K562 (cell line): ENCODE data around the gene NRP1. TPM values are rescaled to one million over a fixed set of nuclear protein-coding genes. Genes with fewer than 3 reads are reported as not detected.

Experiments
- ATAC-seq: fragments of 200-7000 bp; cut with Tn5 transposase; 3 replicates; pipeline ENCODE4 v1.9.1; 2020; ENCODE audit warnings: moderate library complexity
- BruUV-seq: library from RNA; stranded (reverse); fragments of 400-500 nt; replicated peaks from 2 replicates; lab custom pipeline; 2021; lab: Mats Ljungman, UMichigan
- CTCF ChIA-PET: fragments of 300-600 bp; formaldehyde crosslinking; extraction: SDS; loops from one replicate; lab custom pipeline; 2021; ENCODE audit warnings: low intra/inter-chr PET ratio; lab: Yijun Ruan, JAX
- POLR2A ChIA-PET: fragments of 300-600, 350-650 bp; sonication (Branson Sonifier 250); formaldehyde crosslinking; extraction: SDS; loops from one replicate; lab custom pipeline; 2021; ENCODE audit warnings: antibody characterized with exemption, inconsistent platforms; lab: Yijun Ruan, JAX
- DNase-seq, 4 experiments: peaks; one replicate each; pipeline versions ENCODE4 v3.0.0 to v3.0.0-alpha.2; 2011 to 2018; ENCODE audit warnings: low spot score in 3 of 4, mixed read lengths in 3 of 4; ENCODE audit errors: extremely low read depth in 1 of 4
- FAIRE-seq: peaks from 2 replicates; lab custom pipeline; 2011; peaks lifted over from hg19 to GRCh38; lab: Jason Lieb, UNC
- H2AFZ ChIP-seq: 2 replicates; pipeline ENCODE4 v1.6.0; 2011; ENCODE audit warnings: low read depth, low read length, control low read depth, inconsistent platforms
- H3K27ac ChIP-seq: fragments of 200-600 bp; 3 replicates; pipeline ENCODE4 v1.8.0; 2011; ENCODE audit warnings: low read depth, mild to moderate bottlenecking, control low read depth, inconsistent platforms, low read length, moderate library complexity, mixed read lengths; ENCODE audit errors: extremely low read depth
- H3K27me3 ChIP-seq, 2 experiments: fragments of 300-600 bp in 1 of 2; 2 replicates in 1 of 2; 3 replicates in 1 of 2; pipeline versions ENCODE4 v1.6.0 to v1.8.0; 2011; ENCODE audit warnings: inconsistent platforms in 2 of 2, low read length in 2 of 2, mild to moderate bottlenecking in 1 of 2, mixed read lengths in 1 of 2, moderate library complexity in 1 of 2; ENCODE audit not compliant: control insufficient read depth in 2 of 2, insufficient read depth in 2 of 2
- H3K36me3 ChIP-seq: fragments of 300-600 bp; 3 replicates; pipeline ENCODE4 v1.8.0; 2011; ENCODE audit warnings: mild to moderate bottlenecking, low read length, inconsistent platforms; ENCODE audit not compliant: control insufficient read depth, insufficient read depth
- H3K4me1 ChIP-seq, 2 experiments: fragments of 200-600 bp in 1 of 2; replicated peaks in 1 of 2; 2 replicates in 1 of 2; 3 replicates in 1 of 2; pipeline versions ENCODE4 v1.5.1 to v1.8.0; 2011; ENCODE audit warnings: inconsistent platforms in 2 of 2, low read length in 2 of 2, mild to moderate bottlenecking in 1 of 2, mixed read lengths in 1 of 2, moderate library complexity in 1 of 2; ENCODE audit not compliant: control insufficient read depth in 2 of 2, insufficient read depth in 2 of 2
- H3K4me2 ChIP-seq: 2 replicates; pipeline ENCODE4 v1.6.1; 2011; ENCODE audit warnings: low read length, control low read depth, inconsistent platforms, mixed read lengths; ENCODE audit not compliant: insufficient read depth
- H3K4me3 ChIP-seq: fragments of 200-600 bp; sonication (generic), shearing (Covaris generic); 2 replicates; pipeline ENCODE4 v1.5.1; 2016; ENCODE audit warnings: control low read depth, inconsistent platforms
- H3K79me2 ChIP-seq: fragments of 200-600 bp; 3 replicates; pipeline ENCODE4 v1.8.0; 2011; ENCODE audit warnings: low read length, inconsistent platforms; ENCODE audit not compliant: control insufficient read depth, insufficient read depth
- H3K9ac ChIP-seq, 2 experiments: 2 replicates each; pipeline versions ENCODE4 v1.6.0 to v1.6.1; 2011; ENCODE audit warnings: low read depth in 2 of 2, low read length in 2 of 2, control low read depth in 1 of 2, inconsistent platforms in 1 of 2, mild to moderate bottlenecking in 1 of 2, mixed read lengths in 1 of 2; ENCODE audit not compliant: insufficient read depth in 1 of 2
- H3K9me1 ChIP-seq: one replicate; pipeline ENCODE4 v1.6.0; 2011; ENCODE audit warnings: inconsistent platforms, mild to moderate bottlenecking, low read length, moderate library complexity; ENCODE audit not compliant: control insufficient read depth, insufficient read depth
- H3K9me3 ChIP-seq: replicated peaks from 2 replicates; pipeline ENCODE4 v1.5.1; 2011; ENCODE audit warnings: low read depth, low read length, inconsistent platforms; ENCODE audit not compliant: control insufficient read depth, insufficient read depth
- H4K20me1 ChIP-seq: replicated peaks from 2 replicates; pipeline ENCODE4 v1.6.1; 2011; ENCODE audit warnings: low read length, inconsistent platforms, mixed read lengths; ENCODE audit not compliant: control insufficient read depth, insufficient read depth
- CHCHD3 ChIP-seq: fragments of 250-450 bp; sonication (Bioruptor Pico); IDR thresholded peaks from 2 replicates; pipeline ENCODE4 v2.1.2; 2022; ENCODE audit warnings: mild to moderate bottlenecking
- ERF ChIP-seq: fragments of 450-650 bp; formaldehyde crosslinking; IDR thresholded peaks from 2 replicates; pipeline ENCODE4 v1.4.0; 2020; ENCODE audit warnings: mild to moderate bottlenecking, mixed read lengths
- TAF9B ChIP-seq: fragments of 450-650 bp; IDR thresholded peaks from 2 replicates; pipeline ENCODE4 v1.6.1; 2018; ENCODE audit warnings: mild to moderate bottlenecking; ENCODE audit not compliant: partially characterized antibody
- WGBS: fragments of 100-300 bp; shearing (Covaris generic); methylation state at CpG from one replicate; pipeline ENCODE4 v1.1.6; 2016; ENCODE audit warnings: low coverage, mixed read lengths; ENCODE audit not compliant: insufficient coverage; ENCODE audit errors: missing lambda C conversion rate; 5-methylcytosine and 5-hydroxymethylcytosine counted together
- in situ Hi-C: fragments of 300-500 bp; cut with MboI; formaldehyde crosslinking; loops from 4 replicates; pipeline ENCODE4 v1.15.0; 2018; ENCODE audit warnings: inconsistent platforms, mixed read lengths
- intact Hi-C: fragments of 100-400 bp; cut with micrococcal nuclease; formaldehyde crosslinking; loops from 2 replicates; pipeline ENCODE4 v1.14.2; 2022
- polyA plus RNA-seq, 8 experiments: library from polyadenylated mRNA; depleted of rRNA in 4 of 8; stranded (reverse) in 5 of 8; unstranded in 3 of 8; fragments of >200 nt; fragmentation: Nextera tagmentation in 2 of 8; fragmentation: Illumina TruSeq in 1 of 8; extraction: Ambion mirVana in 2 of 8; extraction: Trizol in 1 of 8; gene quantifications; 2 replicates each; pipeline versions ENCODE4 v1.2.1 to v1.2.3, GENCODE V29; 2011 to 2014; ENCODE audit warnings: inconsistent platforms in 1 of 8, missing spikeins in 1 of 8
- total RNA-seq, 7 experiments: library from RNA; depleted of rRNA in 6 of 7; stranded (reverse); fragments of >200 nt in 6 of 7; fragmentation: Illumina TruSeq in 2 of 7; extraction: Trizol in 2 of 7; gene quantifications; 2 replicates each; pipeline versions ENCODE4 v1.2.1 to v1.2.3, GENCODE V29; 2011 to 2021; ENCODE audit warnings: low replicate concordance in 1 of 7
- TF ChIP-seq, protein P1 (sequence below): fragments of 250-450 bp; sonication (Bioruptor Pico); IDR thresholded peaks from 2 replicates; pipeline ENCODE4 v1.5.0; 2021; ENCODE audit warnings: mild to moderate bottlenecking, moderate library complexity
- TF ChIP-seq, protein P2 (sequence below): fragments of 250-450 bp; sonication (Bioruptor Pico); IDR thresholded peaks from 2 replicates; pipeline ENCODE4 v1.5.0; 2021
- TF ChIP-seq, protein P3 (sequence below): fragments of 450-650 bp; formaldehyde crosslinking; IDR thresholded peaks from 2 replicates; pipeline ENCODE4 v1.4.0; 2022; ENCODE audit warnings: mild to moderate bottlenecking, moderate library complexity
- TF ChIP-seq, protein P4 (sequence below): fragments of 450-650 bp; formaldehyde crosslinking; IDR thresholded peaks from 2 replicates; pipeline ENCODE4 v1.4.0; 2020; ENCODE audit warnings: mild to moderate bottlenecking, moderate library complexity
- TF ChIP-seq, protein P5 (sequence below), 2 experiments: fragments of 450-650 bp; IDR thresholded peaks; 2 replicates each; pipeline ENCODE4 v1.6.1; 2018; ENCODE audit warnings: mild to moderate bottlenecking in 2 of 2, low read depth in 1 of 2; ENCODE audit not compliant: partially characterized antibody in 2 of 2

The NRP1 gene
- total and polyA plus RNA-seq, 9 of the 15 experiments (the other 6 are each of a cell fraction or from before 2014, with no cell fraction given) = 0.01 to 0.38 (median 0.04) TPM; not detected in 5

DNA sequence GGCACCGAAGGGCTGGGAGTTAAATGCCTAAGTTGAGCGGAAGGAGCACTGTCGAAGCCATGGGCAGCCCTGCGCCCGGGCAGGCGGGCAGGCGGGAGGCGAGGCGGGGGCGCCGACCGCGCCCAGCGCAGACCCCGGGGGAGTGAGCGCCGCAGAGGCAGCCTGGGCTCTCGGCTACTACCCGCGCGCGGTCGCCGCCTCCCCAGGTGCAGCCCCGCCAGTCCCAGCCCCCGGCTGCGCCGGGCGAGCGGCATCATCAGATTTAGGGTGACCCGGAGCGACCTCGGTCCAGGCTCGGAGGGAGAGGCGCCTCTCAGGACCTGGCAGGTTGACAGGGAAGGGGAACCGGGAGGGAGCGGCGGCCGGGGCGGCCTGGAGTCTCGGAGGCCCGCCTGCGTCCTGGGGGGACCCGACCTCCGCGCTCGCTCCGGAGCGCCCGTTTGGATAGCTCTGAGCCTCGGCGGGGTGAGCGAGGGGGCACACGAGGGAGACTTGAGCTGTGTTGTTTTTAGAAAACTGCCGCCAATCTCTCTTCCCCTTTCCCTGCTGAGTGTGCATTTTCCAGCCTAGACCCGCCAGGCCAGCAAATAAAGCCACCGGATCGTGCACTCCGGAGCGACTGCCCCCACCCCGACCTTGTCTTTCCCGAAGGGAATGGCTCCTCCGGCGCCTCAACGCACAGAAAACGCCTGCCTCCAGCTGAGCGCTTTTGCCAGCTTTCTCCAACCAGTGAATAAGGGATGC is 2.3 kb upstream of the NRP1 start:
- POLR2A ChIA-PET = no interaction called here
- FAIRE-seq (no peak), ATAC-seq (no peak), DNase-seq (no peak)
- in situ Hi-C loops = loop anchor here (10.0 to 25.0 kb wide), 2 partner anchors 1176 to 1298 kb away; no protein-coding TSS in a partner anchor
- intact Hi-C loops = no loop called here
- CTCF ChIA-PET = no interaction called here
- Histone ChIP-seq H3K9me3 (no peaks in the 10 kb centered on the region), H3K4me1 (peaks cover 0 to 11% of the 10 kb centered on the region in 2 experiments; a peak in 2 of 5 replicates), H3K36me3 (no peaks in the 10 kb centered on the region), H3K9me1 (no peaks in the 10 kb centered on the region), H4K20me1 (no peaks in the 10 kb centered on the region), H2AFZ (no peak overlapping the region), H3K4me2 (no peak overlapping the region), H3K4me3 (no peak overlapping the region), H3K27me3 (peaks cover 8 to 39% of the 10 kb centered on the region in 2 experiments; a peak in 3 of 5 replicates), H3K9ac (no peak overlapping the region), H3K79me2 (no peaks in the 10 kb centered on the region), H3K27ac (no peak overlapping the region)
- no TSS peak for BruUV-seq
- 7% methylated on average over 45 of the region's 67 CpGs for WGBS
- TF ChIP-seq, protein P1, sequence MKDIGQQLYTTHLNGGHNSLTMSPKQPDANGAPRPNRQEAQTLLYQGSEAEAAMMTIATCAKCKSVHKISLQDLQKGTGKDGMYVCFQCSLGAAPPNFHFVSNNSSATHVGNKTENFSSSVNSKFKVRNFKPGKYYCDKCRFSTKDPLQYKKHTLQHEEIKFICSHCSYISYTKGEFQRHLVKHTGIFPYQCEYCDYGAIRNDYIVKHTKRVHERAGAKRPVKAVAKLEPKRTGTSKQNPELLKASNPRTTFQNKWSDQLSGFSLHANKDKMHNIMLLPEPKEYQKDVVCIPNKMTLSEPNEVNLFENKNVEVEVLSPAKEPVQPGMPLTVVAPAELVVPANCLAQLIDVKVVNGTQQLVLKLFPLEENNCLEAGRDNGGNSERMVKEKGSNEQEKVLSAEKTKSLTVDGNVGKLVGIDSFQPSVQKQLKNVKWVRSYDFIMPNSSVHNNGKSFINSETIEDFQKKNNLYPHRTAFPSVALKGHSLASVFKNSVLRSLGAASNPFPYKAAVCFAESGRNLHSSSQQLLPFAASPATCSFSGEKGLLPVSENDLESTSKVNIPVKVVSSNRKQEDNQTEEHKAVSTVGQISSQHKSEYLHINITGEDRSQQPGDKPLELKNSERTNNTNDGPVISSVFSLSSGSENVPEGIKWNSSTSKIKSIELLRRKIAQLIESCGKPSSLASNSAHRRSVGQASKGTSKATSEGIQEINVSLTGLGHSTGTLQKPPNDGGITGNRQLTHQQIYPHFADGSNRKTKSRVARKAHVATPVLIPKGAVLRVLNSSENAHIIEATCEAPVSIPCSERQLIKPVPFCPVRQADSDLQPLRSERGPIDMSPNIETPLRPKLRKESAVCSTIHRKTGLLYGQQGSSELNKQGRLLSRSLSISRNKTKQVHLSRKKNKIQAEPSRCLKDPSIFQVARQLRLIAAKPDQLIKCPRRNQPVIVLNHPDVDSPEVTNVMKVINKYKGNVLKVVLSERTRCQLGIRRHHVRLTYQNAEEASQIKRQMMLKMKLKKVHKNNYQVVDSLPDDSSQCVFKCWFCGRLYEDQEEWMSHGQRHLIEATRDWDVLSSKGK (CRISPR knock-in tag) = no peak
- TF ChIP-seq, protein P2, sequence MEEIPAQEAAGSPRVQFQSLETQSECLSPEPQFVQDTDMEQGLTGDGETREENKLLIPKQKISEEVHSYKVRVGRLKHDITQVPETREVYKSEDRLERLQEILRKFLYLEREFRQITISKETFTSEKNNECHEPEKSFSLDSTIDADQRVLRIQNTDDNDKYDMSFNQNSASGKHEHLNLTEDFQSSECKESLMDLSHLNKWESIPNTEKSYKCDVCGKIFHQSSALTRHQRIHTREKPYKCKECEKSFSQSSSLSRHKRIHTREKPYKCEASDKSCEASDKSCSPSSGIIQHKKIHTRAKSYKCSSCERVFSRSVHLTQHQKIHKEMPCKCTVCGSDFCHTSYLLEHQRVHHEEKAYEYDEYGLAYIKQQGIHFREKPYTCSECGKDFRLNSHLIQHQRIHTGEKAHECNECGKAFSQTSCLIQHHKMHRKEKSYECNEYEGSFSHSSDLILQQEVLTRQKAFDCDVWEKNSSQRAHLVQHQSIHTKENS (CRISPR knock-in tag) = no peak
- TF ChIP-seq ERF (no peak), TAF9B (no peak), CHCHD3 (CRISPR knock-in tag) (no peak)
- TF ChIP-seq, protein P3, sequence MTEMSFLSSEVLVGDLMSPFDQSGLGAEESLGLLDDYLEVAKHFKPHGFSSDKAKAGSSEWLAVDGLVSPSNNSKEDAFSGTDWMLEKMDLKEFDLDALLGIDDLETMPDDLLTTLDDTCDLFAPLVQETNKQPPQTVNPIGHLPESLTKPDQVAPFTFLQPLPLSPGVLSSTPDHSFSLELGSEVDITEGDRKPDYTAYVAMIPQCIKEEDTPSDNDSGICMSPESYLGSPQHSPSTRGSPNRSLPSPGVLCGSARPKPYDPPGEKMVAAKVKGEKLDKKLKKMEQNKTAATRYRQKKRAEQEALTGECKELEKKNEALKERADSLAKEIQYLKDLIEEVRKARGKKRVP (CRISPR knock-in tag) = no peak
- TF ChIP-seq, protein P4, sequence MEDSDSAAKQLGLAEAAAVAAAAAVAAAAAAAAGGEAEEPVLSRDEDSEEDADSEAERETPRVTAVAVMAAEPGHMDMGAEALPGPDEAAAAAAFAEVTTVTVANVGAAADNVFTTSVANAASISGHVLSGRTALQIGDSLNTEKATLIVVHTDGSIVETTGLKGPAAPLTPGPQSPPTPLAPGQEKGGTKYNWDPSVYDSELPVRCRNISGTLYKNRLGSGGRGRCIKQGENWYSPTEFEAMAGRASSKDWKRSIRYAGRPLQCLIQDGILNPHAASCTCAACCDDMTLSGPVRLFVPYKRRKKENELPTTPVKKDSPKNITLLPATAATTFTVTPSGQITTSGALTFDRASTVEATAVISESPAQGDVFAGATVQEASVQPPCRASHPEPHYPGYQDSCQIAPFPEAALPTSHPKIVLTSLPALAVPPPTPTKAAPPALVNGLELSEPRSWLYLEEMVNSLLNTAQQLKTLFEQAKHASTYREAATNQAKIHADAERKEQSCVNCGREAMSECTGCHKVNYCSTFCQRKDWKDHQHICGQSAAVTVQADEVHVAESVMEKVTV (CRISPR knock-in tag) = no peak
- TF ChIP-seq, protein P5, sequence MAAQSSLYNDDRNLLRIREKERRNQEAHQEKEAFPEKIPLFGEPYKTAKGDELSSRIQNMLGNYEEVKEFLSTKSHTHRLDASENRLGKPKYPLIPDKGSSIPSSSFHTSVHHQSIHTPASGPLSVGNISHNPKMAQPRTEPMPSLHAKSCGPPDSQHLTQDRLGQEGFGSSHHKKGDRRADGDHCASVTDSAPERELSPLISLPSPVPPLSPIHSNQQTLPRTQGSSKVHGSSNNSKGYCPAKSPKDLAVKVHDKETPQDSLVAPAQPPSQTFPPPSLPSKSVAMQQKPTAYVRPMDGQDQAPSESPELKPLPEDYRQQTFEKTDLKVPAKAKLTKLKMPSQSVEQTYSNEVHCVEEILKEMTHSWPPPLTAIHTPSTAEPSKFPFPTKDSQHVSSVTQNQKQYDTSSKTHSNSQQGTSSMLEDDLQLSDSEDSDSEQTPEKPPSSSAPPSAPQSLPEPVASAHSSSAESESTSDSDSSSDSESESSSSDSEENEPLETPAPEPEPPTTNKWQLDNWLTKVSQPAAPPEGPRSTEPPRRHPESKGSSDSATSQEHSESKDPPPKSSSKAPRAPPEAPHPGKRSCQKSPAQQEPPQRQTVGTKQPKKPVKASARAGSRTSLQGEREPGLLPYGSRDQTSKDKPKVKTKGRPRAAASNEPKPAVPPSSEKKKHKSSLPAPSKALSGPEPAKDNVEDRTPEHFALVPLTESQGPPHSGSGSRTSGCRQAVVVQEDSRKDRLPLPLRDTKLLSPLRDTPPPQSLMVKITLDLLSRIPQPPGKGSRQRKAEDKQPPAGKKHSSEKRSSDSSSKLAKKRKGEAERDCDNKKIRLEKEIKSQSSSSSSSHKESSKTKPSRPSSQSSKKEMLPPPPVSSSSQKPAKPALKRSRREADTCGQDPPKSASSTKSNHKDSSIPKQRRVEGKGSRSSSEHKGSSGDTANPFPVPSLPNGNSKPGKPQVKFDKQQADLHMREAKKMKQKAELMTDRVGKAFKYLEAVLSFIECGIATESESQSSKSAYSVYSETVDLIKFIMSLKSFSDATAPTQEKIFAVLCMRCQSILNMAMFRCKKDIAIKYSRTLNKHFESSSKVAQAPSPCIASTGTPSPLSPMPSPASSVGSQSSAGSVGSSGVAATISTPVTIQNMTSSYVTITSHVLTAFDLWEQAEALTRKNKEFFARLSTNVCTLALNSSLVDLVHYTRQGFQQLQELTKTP (IDR thresholded peaks at IDR 0.05; ENCODE audit: low read depth in 1 of 2, partially characterized antibody in 2 of 2) = no peak
